HCT116 (cell line): ENCODE results near the gene LTB4R2. TPM values are rescaled to one million over a fixed set of nuclear protein-coding genes. Genes with fewer than 3 reads are reported as not detected.

Source experiments
- ATAC-seq: fragments of 200-7000 bp; cut with Tn5 transposase; 2 replicates; pipeline ENCODE4 v1.9.1; 2020; ENCODE audit warnings: mild to moderate bottlenecking, moderate library complexity
- BruUV-seq: library from RNA; stranded (reverse); fragments of 400-500 nt; replicated peaks from 2 replicates; lab custom pipeline; 2021; lab: Mats Ljungman, UMichigan
- CTCF ChIA-PET: fragments of 300-600 bp; sonication (Branson Sonifier 250); formaldehyde crosslinking; loops from one replicate; lab custom pipeline; 2021; ENCODE audit warnings: antibody characterized with exemption; lab: Charles Lee
- POLR2A ChIA-PET: fragments of 300-600, 350-600 bp; sonication (Branson Sonifier 250); formaldehyde crosslinking; loops from one replicate; lab custom pipeline; 2021; ENCODE audit warnings: antibody characterized with exemption; lab: Charles Lee
- RAD21 ChIA-PET, 2 experiments: fragments of 300-600 bp; sonication (Branson Sonifier 250); formaldehyde crosslinking; loops; one replicate each; lab custom pipeline; 2023; ENCODE audit warnings: low total read pairs in 2 of 2; ENCODE audit not compliant: uncharacterized antibody in 2 of 2, unreplicated experiment in 2 of 2, low non-redundant PET in 1 of 2; lab: Charles Lee
- DNase-seq: peaks from one replicate; pipeline ENCODE4 v3.0.0-alpha.2; 2010; ENCODE audit warnings: low read depth, low spot score
- H2AFZ ChIP-seq: fragments of 200-600 bp; shearing (Covaris generic), sonication (generic); 2 replicates; pipeline ENCODE4 v1.6.1; 2017; ENCODE audit warnings: low read depth, mixed run types, mixed read lengths, antibody characterized with exemption, low read length; ENCODE audit not compliant: poor library complexity, severe bottlenecking
- H3K27ac ChIP-seq: 2 replicates; pipeline ENCODE4 v1.5.1; 2012; ENCODE audit warnings: low read depth, low read length
- H3K27me3 ChIP-seq: fragments of 200-600 bp; sonication (generic); 2 replicates; pipeline ENCODE4 v1.6.1; 2016; ENCODE audit warnings: mixed run types, low read length, mixed read lengths; ENCODE audit not compliant: insufficient read depth
- H3K36me3 ChIP-seq, 2 experiments: fragments of 200-500 bp in 1 of 2; fragments of 200-600 bp in 1 of 2; sonication (Bioruptor generic) in 1 of 2; sonication (generic) in 1 of 2; 2 replicates each; pipeline versions ENCODE4 v1.5.1 to v1.6.1; 2014 to 2016; ENCODE audit warnings: low read length in 2 of 2, inconsistent platforms in 1 of 2, mixed read lengths in 1 of 2, mixed run types in 1 of 2; ENCODE audit not compliant: insufficient read depth in 2 of 2, control insufficient read depth in 1 of 2
- H3K4me1 ChIP-seq, 2 experiments: fragments of 200-600 bp in 1 of 2; sonication (generic) in 1 of 2; 2 replicates each; pipeline versions ENCODE4 v1.5.1 to v1.6.1; 2012 to 2017; ENCODE audit warnings: low read length in 2 of 2, inconsistent platforms in 1 of 2, mild to moderate bottlenecking in 1 of 2, mixed read lengths in 1 of 2, mixed run types in 1 of 2, moderate library complexity in 1 of 2; ENCODE audit not compliant: insufficient read depth in 2 of 2, control insufficient read depth in 1 of 2
- H3K4me2 ChIP-seq: fragments of 200-600 bp; sonication (generic); 2 replicates; pipeline ENCODE4 v1.6.1; 2017; ENCODE audit warnings: mixed run types, low read length, mixed read lengths
- H3K4me3 ChIP-seq, 2 experiments: fragments of 200-600 bp in 1 of 2; sonication (generic) in 1 of 2; replicated peaks in 1 of 2; 2 replicates each; pipeline ENCODE4 v1.5.1; 2011 to 2016; ENCODE audit warnings: low read length in 2 of 2, control low read depth in 1 of 2, low read depth in 1 of 2, mild to moderate bottlenecking in 1 of 2, mixed read lengths in 1 of 2, mixed run types in 1 of 2
- H3K79me2 ChIP-seq: fragments of 200-600 bp; sonication (generic); 2 replicates; pipeline ENCODE4 v1.6.1; 2017; ENCODE audit warnings: mild to moderate bottlenecking, mixed run types, low read length, moderate library complexity, mixed read lengths; ENCODE audit not compliant: insufficient read depth
- H3K9ac ChIP-seq: fragments of 200-600 bp; sonication (generic); 2 replicates; pipeline ENCODE4 v1.6.1; 2016; ENCODE audit warnings: low read length, mixed read lengths
- H3K9me2 ChIP-seq: fragments of 200-600 bp; sonication (generic), shearing (Covaris generic); 2 replicates; pipeline ENCODE4 v1.6.1; 2017; ENCODE audit warnings: mixed run types, mild to moderate bottlenecking, moderate library complexity; ENCODE audit not compliant: insufficient read depth
- H3K9me3 ChIP-seq, 2 experiments: fragments of 200-500 bp in 1 of 2; fragments of 200-600 bp in 1 of 2; sonication (Bioruptor generic) in 1 of 2; sonication (generic) in 1 of 2; 2 replicates each; pipeline ENCODE4 v1.6.1; 2014 to 2017; ENCODE audit warnings: low read length in 2 of 2, mixed read lengths in 2 of 2, inconsistent platforms in 1 of 2, low read depth in 1 of 2, mild to moderate bottlenecking in 1 of 2, mixed run types in 1 of 2, moderate library complexity in 1 of 2; ENCODE audit not compliant: control insufficient read depth in 1 of 2, insufficient read depth in 1 of 2
- H4K20me1 ChIP-seq: fragments of 200-600 bp; sonication (generic), shearing (Covaris generic); 2 replicates; pipeline ENCODE4 v1.6.1; 2017; ENCODE audit warnings: mixed run types, mild to moderate bottlenecking, moderate library complexity; ENCODE audit not compliant: insufficient read depth
- ATF3 ChIP-seq: IDR thresholded peaks from 2 replicates; pipeline ENCODE4 v1.6.1; 2012
- CBX3 ChIP-seq: IDR thresholded peaks from 2 replicates; pipeline ENCODE4 v1.6.1; 2012; ENCODE audit warnings: low read depth
- ELF1 ChIP-seq: IDR thresholded peaks from 2 replicates; pipeline ENCODE4 v1.6.1; 2012; ENCODE audit warnings: low read depth, borderline replicate concordance
- EZH2phosphoT487 ChIP-seq: fragments of 200-600 bp; IDR thresholded peaks from 2 replicates; pipeline ENCODE4 v1.6.1; 2018; ENCODE audit warnings: antibody characterized with exemption, borderline replicate concordance
- FOSL1 ChIP-seq: IDR thresholded peaks from 2 replicates; pipeline ENCODE4 v1.6.1; 2012; ENCODE audit warnings: low read depth
- POLR2AphosphoS5 ChIP-seq: IDR thresholded peaks from 2 replicates; pipeline ENCODE4 v1.6.1; 2011; ENCODE audit warnings: mild to moderate bottlenecking, low read depth, low read length, moderate library complexity
- RAD21 ChIP-seq: IDR thresholded peaks from 2 replicates; pipeline ENCODE4 v1.6.1; 2012; ENCODE audit warnings: low read depth, mild to moderate bottlenecking
- SRF ChIP-seq: IDR thresholded peaks from 2 replicates; pipeline ENCODE4 v1.6.1; 2012; ENCODE audit warnings: low read depth
- TCF7L2 ChIP-seq: IDR thresholded peaks from 2 replicates; pipeline ENCODE4 v1.7.0; 2011; ENCODE audit warnings: borderline replicate concordance, inconsistent platforms; ENCODE audit not compliant: insufficient read depth, insufficient read length; ENCODE audit errors: extremely low read depth
- ZFX ChIP-seq: fragments of 450-650 bp; IDR thresholded peaks from 2 replicates; pipeline ENCODE4 v1.6.1; 2017
- ZNF274 ChIP-seq: fragments of 200-500 bp; sonication (Bioruptor generic); IDR thresholded peaks from 2 replicates; pipeline ENCODE4 v1.6.1; 2014; ENCODE audit warnings: mild to moderate bottlenecking, low read depth, low read length, inconsistent platforms
- intact Hi-C: fragments of 100-400 bp; cut with micrococcal nuclease; formaldehyde crosslinking; loops from 2 replicates; pipeline ENCODE4 v1.10.0; 2022
- total RNA-seq: library from RNA; stranded (reverse); gene quantifications from one replicate; pipeline ENCODE4 v1.2.1, GENCODE V29; 2021; ENCODE audit not compliant: unreplicated experiment
- TF ChIP-seq, protein P1 (sequence below): IDR thresholded peaks from 2 replicates; pipeline ENCODE4 v1.6.1; 2011; ENCODE audit warnings: mild to moderate bottlenecking, low read length, moderate library complexity; ENCODE audit not compliant: insufficient replicate concordance; ENCODE audit errors: extremely low read depth

Gene LTB4R2
- total RNA-seq, 1 experiment from 2014 or later = 15.4 TPM

GRCh38 chr14:24307156-24307574 is 2.8 kb upstream of the LTB4R2 start:
- no peak for DNase-seq
- POLR2A ChIA-PET = interaction anchor here (0.7 to 1.9 kb wide), 3 partner anchors 64 to 124 kb away, joined by 3 to 7 read pairs (median 4); partner anchors contain the start of gene TINF2

More at GRCh38 chr14:24307156-24307574, 2.8 kb upstream of the LTB4R2 start:
- H3K4me1 ChIP-seq = peaks cover 7 to 16% of the 10 kb centered on the region in 2 experiments
- H3K4me2 ChIP-seq = peak overlapping the region; percentile 57
- CTCF ChIA-PET = interaction anchor here (1.0 to 3.3 kb wide), 11 partner anchors 9 to 135 kb away, joined by 3 to 59 read pairs (median 9); partner anchors contain the start of genes DHRS1, NOP9 and TINF2
- intact Hi-C loops = no loop called here
- H3K27me3 ChIP-seq = no peaks in the 10 kb centered on the region
- H2AFZ ChIP-seq = no peak overlapping the region
- ATAC-seq = no peak
- RAD21 ChIA-PET = no interaction called here
- no peaks in the 10 kb centered on the region for H3K9me3 ChIP-seq
- BruUV-seq = TSS peak; percentile 5
- 0 out of 2 replicates have a peak overlapping the region, but pooled peaks have one; percentile 29 for H3K9ac ChIP-seq
- no peaks in the 10 kb centered on the region for H4K20me1 ChIP-seq
- peaks cover 36 to 39% of the 10 kb centered on the region in 2 experiments; a peak in 3 of 4 replicates for H3K36me3 ChIP-seq
- TF ChIP-seq TCF7L2 (no peak), ZNF274 (no peak), ELF1 (no peak), FOSL1 (no peak), ATF3 (no peak), EZH2phosphoT487 (no peak), CBX3 (no peak), ZFX (no peak), RAD21 (no peak), POLR2AphosphoS5 (no peak), SRF (no peak)
- TF ChIP-seq, protein P1, sequence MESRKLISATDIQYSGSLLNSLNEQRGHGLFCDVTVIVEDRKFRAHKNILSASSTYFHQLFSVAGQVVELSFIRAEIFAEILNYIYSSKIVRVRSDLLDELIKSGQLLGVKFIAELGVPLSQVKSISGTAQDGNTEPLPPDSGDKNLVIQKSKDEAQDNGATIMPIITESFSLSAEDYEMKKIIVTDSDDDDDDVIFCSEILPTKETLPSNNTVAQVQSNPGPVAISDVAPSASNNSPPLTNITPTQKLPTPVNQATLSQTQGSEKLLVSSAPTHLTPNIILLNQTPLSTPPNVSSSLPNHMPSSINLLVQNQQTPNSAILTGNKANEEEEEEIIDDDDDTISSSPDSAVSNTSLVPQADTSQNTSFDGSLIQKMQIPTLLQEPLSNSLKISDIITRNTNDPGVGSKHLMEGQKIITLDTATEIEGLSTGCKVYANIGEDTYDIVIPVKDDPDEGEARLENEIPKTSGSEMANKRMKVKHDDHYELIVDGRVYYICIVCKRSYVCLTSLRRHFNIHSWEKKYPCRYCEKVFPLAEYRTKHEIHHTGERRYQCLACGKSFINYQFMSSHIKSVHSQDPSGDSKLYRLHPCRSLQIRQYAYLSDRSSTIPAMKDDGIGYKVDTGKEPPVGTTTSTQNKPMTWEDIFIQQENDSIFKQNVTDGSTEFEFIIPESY = no peak
- peak overlapping the region; percentile 20; the same call in 1 of the 2 replicates for H3K27ac ChIP-seq
- no peak overlapping the region for H3K4me3 ChIP-seq
- H3K9me2 ChIP-seq = no peaks in the 10 kb centered on the region
- no peaks in the 10 kb centered on the region; the same call in 1 of the 2 replicates for H3K79me2 ChIP-seq
